HG03039 (cell line): ENCODE data around the gene KLK5.

ENCODE experiments used
- ATAC-seq: cut with Tn5 transposase; IDR thresholded peaks from one replicate; pipeline ENCODE4 v1.9.1; 2021; ENCODE audit warnings: mild to moderate bottlenecking, moderate library complexity; ENCODE audit not compliant: unreplicated experiment

Gene KLK5

GRCh38 chr19:50925734-50926133 lies 27.1 kb downstream of the KLK5 start:
- ATAC-seq: no peak

GRCh38 chr19:50924586-50924985 lies 28.3 kb downstream of the KLK5 start:
- no peak for ATAC-seq

- ATAC-seq: no peak
These were observed 30.5 kb downstream of the KLK5 start for GRCh38 chr19:50922317-50922853.

GRCh38 chr19:50921426-50922316 lies 31.2 kb downstream of the KLK5 start:
- ATAC-seq: no peak

- ATAC-seq: no peak
These were observed 36.8 kb downstream of the KLK5 start for GRCh38 chr19:50916069-50916468.

GRCh38 chr19:50912727-50913716 lies 39.8 kb downstream of the KLK5 start:
- ATAC-seq: no peak

- ATAC-seq: no peak
These were observed 40.7 kb downstream of the KLK5 start for GRCh38 chr19:50912102-50912599.

- no peak for ATAC-seq
These were observed 41.4 kb downstream of the KLK5 start, which contains the start of gene KLK4 for GRCh38 chr19:50911206-50912101. KLK4 (minus strand) TSS chr19:50911395; CDS start chr19:50910738, 657 bp downstream.

- ATAC-seq: no peak
These were observed 42.1 kb downstream of the KLK5 start for GRCh38 chr19:50910722-50911121.

- no peak for ATAC-seq
These were observed 43.4 kb downstream of the KLK5 start for GRCh38 chr19:50909240-50910070.

GRCh38 chr19:50908336-50908735 lies 44.5 kb downstream of the KLK5 start:
- no peak for ATAC-seq

GRCh38 chr19:50906217-50906616 lies 46.6 kb downstream of the KLK5 start:
- ATAC-seq: no peak

GRCh38 chr19:50902640-50903039 lies 50.2 kb downstream of the KLK5 start:
- ATAC-seq: no peak

GRCh38 chr19:50899569-50899968 lies 53.3 kb downstream of the KLK5 start:
- ATAC-seq: no peak

GRCh38 chr19:50898018-50898417 lies 54.8 kb downstream of the KLK5 start:
- no peak for ATAC-seq

- ATAC-seq: no peak
These were observed 55.2 kb downstream of the KLK5 start for GRCh38 chr19:50897612-50898011.

- ATAC-seq: no peak
These were observed 55.6 kb downstream of the KLK5 start for GRCh38 chr19:50897191-50897607.

GRCh38 chr19:50896591-50897190 lies 56.1 kb downstream of the KLK5 start:
- ATAC-seq: peak; percentile 69
